DOHH2 (cell line): ENCODE measurements around the gene PIK3CB.

ENCODE experiments used
- EZH2phosphoT487 ChIP-seq: fragments of 200-600 bp; sonication (generic); IDR thresholded peaks from 2 replicates; pipeline ENCODE4 v1.6.1; 2017; ENCODE audit warnings: borderline replicate concordance, mild to moderate bottlenecking, antibody characterized with exemption, low read length, moderate library complexity, mixed read lengths
- TF ChIP-seq, protein P1 (sequence below): fragments of 200-600 bp; sonication (generic); IDR thresholded peaks from one replicate; pipeline ENCODE4 v1.5.1; 2014; ENCODE audit warnings: antibody characterized with exemption, mild to moderate bottlenecking, low read depth, low read length; ENCODE audit not compliant: poor library complexity, severe bottlenecking

DNA sequence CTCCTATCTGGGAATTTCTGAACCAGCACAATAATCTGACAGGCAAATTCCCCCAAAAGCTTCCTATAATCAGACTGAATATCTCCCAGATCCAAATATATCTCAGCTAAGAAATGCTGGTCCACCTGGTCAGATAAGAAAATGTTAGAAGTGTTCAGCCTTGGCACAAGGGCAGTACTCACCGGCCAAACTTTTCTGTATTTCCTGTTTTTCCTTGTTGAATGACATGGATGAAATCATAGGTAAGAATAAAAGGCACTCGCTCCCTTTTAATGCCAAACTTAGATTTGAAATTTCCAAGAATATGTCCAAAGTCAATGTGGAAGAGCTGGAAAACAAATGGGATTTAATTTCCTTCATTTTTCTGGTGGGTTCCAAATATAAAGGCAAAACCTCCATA is 177.2 kb downstream of the PIK3CB start:
- TF ChIP-seq, protein P1, sequence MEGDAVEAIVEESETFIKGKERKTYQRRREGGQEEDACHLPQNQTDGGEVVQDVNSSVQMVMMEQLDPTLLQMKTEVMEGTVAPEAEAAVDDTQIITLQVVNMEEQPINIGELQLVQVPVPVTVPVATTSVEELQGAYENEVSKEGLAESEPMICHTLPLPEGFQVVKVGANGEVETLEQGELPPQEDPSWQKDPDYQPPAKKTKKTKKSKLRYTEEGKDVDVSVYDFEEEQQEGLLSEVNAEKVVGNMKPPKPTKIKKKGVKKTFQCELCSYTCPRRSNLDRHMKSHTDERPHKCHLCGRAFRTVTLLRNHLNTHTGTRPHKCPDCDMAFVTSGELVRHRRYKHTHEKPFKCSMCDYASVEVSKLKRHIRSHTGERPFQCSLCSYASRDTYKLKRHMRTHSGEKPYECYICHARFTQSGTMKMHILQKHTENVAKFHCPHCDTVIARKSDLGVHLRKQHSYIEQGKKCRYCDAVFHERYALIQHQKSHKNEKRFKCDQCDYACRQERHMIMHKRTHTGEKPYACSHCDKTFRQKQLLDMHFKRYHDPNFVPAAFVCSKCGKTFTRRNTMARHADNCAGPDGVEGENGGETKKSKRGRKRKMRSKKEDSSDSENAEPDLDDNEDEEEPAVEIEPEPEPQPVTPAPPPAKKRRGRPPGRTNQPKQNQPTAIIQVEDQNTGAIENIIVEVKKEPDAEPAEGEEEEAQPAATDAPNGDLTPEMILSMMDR = no peak
- no peak for TF ChIP-seq EZH2phosphoT487
